GM19397 (cell line): Measurements from ENCODE around the gene USP10.

Experiments
- ATAC-seq: cut with Tn5 transposase; IDR thresholded peaks from one replicate; pipeline ENCODE4 v1.9.1; 2021; ENCODE audit warnings: mild to moderate bottlenecking, moderate library complexity; ENCODE audit not compliant: unreplicated experiment

Gene USP10

DNA sequence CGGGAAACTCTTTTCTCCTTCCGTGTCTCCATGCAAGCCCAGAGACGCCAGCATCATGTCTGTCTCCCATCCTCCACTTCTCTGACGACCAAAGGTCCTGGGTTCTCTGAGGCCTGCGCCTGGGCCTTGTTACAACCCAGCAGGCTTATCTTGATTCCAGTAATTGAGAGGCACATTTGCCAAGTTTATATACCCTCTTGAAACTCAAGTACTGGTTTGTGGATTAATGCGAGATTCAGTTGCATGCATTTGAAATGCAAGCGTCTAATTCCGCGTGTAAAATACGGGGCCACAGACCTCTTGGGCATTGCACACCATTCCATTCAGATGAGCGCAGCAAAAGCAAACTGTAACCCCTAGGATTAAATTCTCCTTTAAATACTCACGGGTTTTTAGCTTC lies 91.3 kb downstream of the USP10 start:
- ATAC-seq: no peak

- no peak for ATAC-seq
Observed at GRCh38 chr16:84791501-84791900, 91.7 kb downstream of the USP10 start.

DNA sequence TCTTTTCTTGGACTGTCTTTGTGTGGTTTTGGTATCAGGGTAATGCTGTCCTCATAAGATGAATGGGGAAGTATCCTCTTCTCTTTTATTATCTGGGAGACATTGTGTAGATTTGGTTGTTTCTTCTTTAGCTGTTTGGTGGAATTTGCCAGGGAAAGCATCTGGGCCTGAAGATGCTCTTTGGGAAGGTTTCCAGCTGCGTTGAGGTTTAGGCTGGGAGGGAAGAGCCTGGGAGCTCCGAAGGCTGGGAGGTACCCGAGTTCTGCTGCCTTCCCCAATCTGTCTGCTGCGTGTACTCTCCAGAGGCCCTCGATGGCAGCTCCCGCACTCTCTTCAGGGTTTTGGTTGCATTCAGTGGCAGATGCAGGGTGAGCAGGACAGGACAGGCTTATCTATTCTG lies 94.4 kb downstream of the USP10 start:
- no peak for ATAC-seq

DNA sequence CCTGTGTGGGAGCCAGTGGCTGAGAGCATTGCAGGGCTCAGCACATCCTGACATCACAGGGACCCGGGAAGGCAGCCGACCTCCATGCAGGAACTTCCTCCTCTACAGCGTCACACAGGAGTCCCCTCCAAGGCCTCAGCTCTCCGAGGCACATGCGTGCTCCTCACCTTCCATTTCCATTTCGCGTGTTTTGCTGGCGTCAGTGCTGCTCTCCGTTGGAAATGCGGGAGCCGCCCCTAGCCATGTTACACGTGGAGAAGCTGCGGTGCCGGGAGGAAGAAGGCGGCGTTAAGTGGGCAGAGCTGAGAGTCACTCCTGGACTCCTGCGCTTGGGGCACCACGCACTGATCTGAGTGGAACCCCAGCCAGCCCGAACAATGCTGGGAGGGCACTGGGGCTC lies 94.8 kb downstream of the USP10 start:
- no peak for ATAC-seq

DNA sequence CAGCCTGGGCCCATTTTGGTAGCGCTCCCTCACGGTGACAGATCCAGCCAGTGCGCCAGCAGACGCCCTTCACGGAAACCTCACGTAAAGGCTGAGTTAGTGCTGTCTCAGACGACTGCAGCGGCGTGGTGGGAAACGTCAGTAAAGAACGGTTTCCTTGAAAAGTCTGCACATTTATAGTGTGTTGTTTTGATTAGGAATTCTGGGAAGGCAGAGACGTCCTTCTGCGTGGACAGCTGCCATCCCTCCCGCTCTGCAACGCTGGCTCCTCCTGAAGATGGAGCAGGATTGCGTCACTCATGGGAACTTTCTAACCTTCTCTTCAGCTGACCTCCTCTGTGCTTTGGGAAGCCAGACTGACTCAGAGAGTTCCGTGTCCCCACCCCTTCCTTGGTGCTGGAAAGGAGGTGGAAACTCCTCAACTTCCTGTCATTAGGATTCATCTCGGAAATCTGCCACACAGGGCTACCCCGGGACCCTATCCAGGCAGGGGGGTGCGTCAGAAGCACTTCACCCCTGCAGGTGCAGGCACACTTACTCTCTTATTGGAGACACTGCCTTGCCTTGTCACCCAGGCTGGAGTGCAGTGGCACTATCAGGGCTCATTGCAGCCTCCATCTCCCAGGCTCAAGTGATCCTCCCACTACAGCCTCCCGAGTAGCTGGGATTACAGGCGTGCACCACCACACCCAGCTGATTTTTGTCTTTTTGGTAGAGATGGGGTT lies 95.7 kb downstream of the USP10 start:
- no peak for ATAC-seq

GRCh38 chr16:84800158-84800978 lies 100.6 kb downstream of the USP10 start:
- no peak for ATAC-seq

- no peak for ATAC-seq
Observed at GRCh38 chr16:84803146-84803545, 103.3 kb downstream of the USP10 start.

DNA sequence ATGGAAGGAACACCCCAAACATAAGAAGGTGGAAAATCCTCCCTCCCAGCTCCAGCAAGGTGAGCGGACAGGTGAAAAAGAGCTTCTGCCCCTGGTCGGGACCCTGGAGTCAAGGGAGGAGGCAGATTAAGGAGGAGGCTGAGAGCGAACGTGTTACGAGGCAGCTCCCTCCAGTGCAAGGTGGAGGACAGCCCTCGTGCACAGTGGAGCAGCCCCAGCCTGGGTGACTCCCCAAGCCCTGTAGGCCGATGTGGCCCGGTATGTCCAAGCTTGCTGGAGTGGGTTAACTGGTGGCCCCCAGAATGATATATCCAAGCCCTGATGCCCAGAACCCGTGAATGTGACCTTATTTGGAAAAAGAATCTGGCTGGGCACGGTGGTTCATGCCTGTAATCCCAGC lies 104.5 kb downstream of the USP10 start:
- ATAC-seq: no peak

- ATAC-seq: no peak
Observed at GRCh38 chr16:84806256-84806889, 106.6 kb downstream of the USP10 start.

GRCh38 chr16:84806890-84807258 lies 107.1 kb downstream of the USP10 start:
- ATAC-seq: no peak

GRCh38 chr16:84807776-84808175 lies 108.0 kb downstream of the USP10 start:
- no peak for ATAC-seq

DNA sequence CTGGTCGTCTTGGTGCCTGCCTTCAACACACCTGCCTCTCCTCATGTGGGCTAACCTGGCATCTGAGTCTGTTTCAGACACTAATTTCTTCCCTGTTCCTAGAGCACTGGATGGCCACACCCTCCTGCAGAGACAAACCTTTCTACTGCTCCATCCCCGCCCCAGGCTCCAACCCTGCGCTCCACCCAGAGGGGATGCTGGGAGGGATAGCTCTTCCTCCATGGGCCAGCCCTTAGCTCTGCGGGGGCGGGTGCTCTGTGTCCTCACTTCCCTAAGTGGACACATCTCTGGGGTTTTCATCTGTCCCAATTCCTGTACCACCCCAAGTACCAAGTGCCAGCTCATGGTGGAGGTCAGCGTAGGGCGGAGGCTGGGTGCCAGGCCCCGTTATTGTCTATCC lies 109.0 kb downstream of the USP10 start:
- ATAC-seq: no peak

- no peak for ATAC-seq
Observed at GRCh38 chr16:84810518-84811273, 110.9 kb downstream of the USP10 start.

GRCh38 chr16:84811529-84811928 lies 111.7 kb downstream of the USP10 start:
- ATAC-seq: no peak

DNA sequence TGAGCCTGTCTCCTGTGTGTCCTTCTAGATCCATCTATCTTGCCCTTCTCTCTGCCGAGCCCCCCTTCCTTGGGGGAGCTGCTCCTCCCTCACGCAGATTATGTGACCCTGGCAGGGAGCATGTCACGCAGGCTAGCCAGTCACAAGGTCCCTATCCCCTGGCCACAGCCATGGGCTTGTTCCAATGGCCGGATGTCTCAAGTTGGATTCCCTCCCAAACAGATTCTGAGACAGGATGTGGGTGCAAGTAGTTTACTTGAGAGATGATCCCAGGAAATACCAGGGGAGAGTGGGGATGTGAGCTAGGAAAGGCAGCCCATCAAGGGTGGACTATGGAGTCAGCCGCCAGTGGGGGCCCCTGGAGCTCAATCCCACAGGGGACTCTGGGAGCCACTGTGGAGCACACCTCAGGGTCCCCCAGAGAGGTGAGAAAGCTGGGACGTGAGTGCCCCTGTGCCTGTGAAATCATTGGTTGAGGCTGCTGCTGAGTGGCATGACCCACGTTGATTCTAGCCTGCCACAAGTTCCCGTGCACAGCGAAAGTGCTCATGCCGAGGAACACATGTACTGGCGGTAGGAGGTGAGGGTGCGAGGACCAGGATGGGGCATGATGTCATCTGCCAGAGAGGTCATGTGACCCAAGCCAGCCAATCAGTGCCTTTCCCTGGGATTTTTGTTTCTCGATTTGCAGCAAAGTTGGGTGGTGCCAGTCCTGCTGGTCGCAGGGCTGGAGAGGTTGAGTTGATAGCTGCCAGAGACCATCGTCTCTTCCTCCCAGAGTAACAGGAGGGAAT lies 113.5 kb downstream of the USP10 start:
- no peak for ATAC-seq

DNA sequence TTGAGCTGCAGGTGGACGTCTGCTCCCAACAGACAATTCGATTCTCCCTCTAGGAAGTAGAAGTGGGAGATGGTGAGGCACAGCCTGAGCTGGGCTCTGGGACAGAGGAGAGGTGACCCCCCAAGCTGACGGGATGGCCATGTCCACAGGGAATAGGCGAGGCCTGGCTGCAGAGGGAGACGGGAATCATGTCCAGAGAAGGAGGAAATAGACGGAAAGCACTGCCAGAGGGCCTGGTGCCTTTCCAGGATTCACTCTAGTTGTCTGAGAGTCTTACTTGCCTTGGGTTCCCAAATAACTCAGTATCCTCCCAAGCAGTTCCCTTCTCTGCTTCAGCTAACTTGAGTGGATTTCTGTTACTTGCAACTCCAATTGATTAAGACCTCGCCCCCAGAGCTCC lies 115.7 kb downstream of the USP10 start:
- no peak for ATAC-seq

GRCh38 chr16:84816023-84816422 lies 116.2 kb downstream of the USP10 start:
- ATAC-seq: no peak

- no peak for ATAC-seq
Observed at GRCh38 chr16:84816485-84816884, 116.7 kb downstream of the USP10 start.

DNA sequence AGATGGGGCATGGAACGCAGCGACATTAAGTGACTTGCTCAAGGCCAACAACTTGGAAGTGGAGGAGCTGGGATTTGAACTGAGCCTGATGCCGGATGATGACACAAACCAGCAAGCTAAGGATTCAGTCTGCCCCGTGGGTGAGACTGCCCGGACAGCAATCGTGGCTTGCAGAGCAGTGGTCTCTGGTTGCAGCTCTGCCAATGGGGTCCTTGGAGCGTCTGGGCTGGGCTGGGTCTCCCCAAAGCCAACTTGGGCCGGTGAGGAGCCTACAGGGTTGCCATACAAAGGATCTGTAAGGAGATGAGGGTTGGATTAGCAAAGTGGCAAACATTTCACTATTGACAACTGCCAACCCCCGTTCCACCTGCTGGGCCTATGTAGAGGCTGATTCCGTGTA lies 117.4 kb downstream of the USP10 start:
- ATAC-seq: no peak

DNA sequence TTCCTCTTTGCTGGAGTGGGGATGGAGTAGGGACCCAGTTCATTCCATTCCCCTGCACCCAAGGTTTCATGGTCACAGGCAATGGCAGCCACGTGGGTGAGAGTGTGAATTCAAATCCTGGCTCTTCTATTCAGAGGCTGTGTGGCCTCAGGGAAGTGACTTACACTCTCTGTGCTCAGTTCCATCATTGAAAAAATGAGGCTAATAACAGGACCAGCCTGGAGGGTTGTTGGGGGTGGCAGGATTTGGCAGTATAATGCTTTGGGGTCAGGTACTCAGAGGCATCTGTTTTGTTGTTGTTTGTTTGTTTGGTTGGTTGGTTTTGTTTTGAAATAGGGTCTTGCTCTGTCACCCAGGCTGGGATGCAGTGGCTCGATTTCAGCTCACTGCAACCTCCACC lies 117.8 kb downstream of the USP10 start:
- no peak for ATAC-seq
